ENCODE measurements around the gene LAMA2. TPM values are rescaled to one million over a fixed set of nuclear protein-coding genes. Genes with fewer than 3 reads are reported as not detected.

LAMA2 gene
- total RNA-seq, 4 donors from 2014 or later, result 1.7 to 112 (median 19.6) TPM

DNA sequence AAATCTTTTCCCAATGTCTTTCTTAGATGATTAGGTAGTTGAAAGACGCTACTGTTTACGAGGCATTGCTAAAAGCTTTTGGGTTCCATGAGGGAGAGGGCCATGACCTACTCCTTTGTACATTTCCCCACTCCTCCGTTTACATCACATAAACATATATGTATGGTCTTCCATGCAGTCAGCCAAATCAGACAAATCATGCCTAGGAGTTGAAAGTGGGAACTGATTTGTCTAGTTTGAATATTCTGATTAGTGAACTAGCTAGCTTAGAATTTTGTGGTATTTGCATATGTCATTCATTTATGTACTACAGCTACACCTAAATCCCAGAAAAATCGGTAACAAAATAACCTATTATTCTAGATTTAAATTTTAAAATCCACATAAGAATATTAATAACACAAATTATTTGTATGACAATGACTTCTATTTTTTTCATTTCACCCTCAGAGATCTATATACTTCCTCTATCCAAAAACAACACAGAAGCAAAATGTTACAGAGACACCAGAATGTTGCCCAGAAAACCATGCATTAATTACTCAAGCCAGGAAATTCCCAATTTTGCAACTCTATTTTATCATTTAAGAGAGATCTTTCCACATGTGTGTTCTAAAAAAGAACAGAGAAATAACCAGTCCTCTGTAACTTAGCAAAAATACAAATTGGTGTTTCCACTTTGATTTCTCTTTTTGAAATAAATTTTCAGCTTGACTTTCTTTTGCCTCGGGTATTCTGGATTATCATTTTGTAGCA lies 231.9 kb downstream of the LAMA2 start:
- no peak overlapping the region for H3K27ac ChIP-seq
- intact Hi-C loops (cut with DNase I), result loop anchor here (5.0 kb wide), 1 partner anchor 357 kb away; no protein-coding TSS in a partner anchor
- no peak overlapping the region for H3K4me3 ChIP-seq
- H3K4me1 ChIP-seq, result no peaks in the 10 kb centered on the region
- H3K9me3 ChIP-seq, result no peaks in the 10 kb centered on the region
- H3K36me3 ChIP-seq, result no peaks in the 10 kb centered on the region
- 74 to 84% methylated on average over 5 of the region's 5 CpGs for WGBS, 2 donors
- H3K27me3 ChIP-seq, result no peaks in the 10 kb centered on the region
- no peak for DNase-seq
- no peak for TF ChIP-seq POLR2A (IDR thresholded peaks at IDR 0.05)
- TF ChIP-seq, protein P1, sequence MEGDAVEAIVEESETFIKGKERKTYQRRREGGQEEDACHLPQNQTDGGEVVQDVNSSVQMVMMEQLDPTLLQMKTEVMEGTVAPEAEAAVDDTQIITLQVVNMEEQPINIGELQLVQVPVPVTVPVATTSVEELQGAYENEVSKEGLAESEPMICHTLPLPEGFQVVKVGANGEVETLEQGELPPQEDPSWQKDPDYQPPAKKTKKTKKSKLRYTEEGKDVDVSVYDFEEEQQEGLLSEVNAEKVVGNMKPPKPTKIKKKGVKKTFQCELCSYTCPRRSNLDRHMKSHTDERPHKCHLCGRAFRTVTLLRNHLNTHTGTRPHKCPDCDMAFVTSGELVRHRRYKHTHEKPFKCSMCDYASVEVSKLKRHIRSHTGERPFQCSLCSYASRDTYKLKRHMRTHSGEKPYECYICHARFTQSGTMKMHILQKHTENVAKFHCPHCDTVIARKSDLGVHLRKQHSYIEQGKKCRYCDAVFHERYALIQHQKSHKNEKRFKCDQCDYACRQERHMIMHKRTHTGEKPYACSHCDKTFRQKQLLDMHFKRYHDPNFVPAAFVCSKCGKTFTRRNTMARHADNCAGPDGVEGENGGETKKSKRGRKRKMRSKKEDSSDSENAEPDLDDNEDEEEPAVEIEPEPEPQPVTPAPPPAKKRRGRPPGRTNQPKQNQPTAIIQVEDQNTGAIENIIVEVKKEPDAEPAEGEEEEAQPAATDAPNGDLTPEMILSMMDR (IDR thresholded peaks at IDR 0.05), result no peak

DNA sequence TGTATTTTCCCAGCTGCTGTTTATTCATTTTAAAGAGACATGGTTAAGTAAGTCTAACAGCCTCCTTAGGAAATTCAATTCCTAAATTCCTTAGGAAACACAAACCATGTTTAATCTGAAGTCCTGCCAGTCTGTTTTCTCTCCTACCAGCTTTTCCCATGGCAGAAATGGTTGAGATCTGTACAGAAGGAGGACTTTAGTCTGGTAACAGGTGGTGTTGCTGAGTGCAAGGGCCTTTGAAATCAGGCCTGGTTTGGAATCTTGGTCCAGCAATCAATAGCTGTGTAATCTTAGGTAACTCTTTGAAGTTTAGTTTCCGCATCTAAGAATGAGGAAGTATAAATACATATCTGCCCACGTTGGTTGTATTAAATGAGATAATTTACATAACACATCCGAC lies 232.5 kb downstream of the LAMA2 start:
- Histone ChIP-seq H3K36me3 (no peaks in the 10 kb centered on the region), H3K4me1 (no peaks in the 10 kb centered on the region), H3K27me3 (no peaks in the 10 kb centered on the region), H3K27ac (no peak overlapping the region), H3K4me3 (no peak overlapping the region), H3K9me3 (no peaks in the 10 kb centered on the region)
- no peak for DNase-seq
- TF ChIP-seq, protein P1 (IDR thresholded peaks at IDR 0.05), result no peak
- no peak for TF ChIP-seq POLR2A (IDR thresholded peaks at IDR 0.05)
- WGBS, 2 donors, result 53 to 60% methylated on average over 3 of the region's 3 CpGs
- intact Hi-C loops (cut with DNase I), result loop anchor here (5.0 kb wide), 1 partner anchor 357 kb away; no protein-coding TSS in a partner anchor

DNA sequence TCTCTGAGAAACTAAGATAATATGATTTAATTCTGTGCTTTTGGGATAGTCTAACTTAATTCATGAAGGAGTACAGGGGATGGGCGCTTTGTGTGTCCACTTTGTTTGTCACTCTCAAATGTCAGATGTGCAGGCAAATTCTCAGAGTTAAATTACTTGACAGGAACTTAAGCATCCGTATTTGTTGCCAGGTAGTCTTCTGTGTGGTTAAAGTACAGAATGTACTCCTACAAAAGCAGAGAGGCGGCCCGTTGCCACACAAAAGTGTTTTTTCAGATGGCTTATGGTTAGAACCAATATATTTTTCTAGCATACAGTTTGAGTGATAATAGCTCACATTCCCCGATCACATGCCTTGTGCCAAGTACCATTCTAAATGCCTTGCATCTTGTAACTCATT lies 234.4 kb downstream of the LAMA2 start:
- no peak for DNase-seq
- no peak for TF ChIP-seq POLR2A (IDR thresholded peaks at IDR 0.05)
- TF ChIP-seq, protein P1 (IDR thresholded peaks at IDR 0.05), result no peak
- Histone ChIP-seq H3K9me3 (no peaks in the 10 kb centered on the region), H3K27ac (no peak overlapping the region), H3K4me3 (no peak overlapping the region), H3K4me1 (no peaks in the 10 kb centered on the region), H3K27me3 (no peaks in the 10 kb centered on the region), H3K36me3 (no peaks in the 10 kb centered on the region)
- 75 to 77% methylated on average over 5 of the region's 5 CpGs for WGBS, 2 donors
- intact Hi-C loops (cut with DNase I), result loop anchor here (5.0 kb wide), 1 partner anchor 355 kb away; no protein-coding TSS in a partner anchor

- DNase-seq, result no peak
- H3K4me1 ChIP-seq, result no peaks in the 10 kb centered on the region
Measured at GRCh38 chr6:129120856-129121638, 238.1 kb downstream of the LAMA2 start.

More at GRCh38 chr6:129120856-129121638, 238.1 kb downstream of the LAMA2 start:
- intact Hi-C loops (cut with DNase I), result no loop called here
- TF ChIP-seq POLR2A (IDR thresholded peaks at IDR 0.05), result no peak
- TF ChIP-seq, protein P1 (IDR thresholded peaks at IDR 0.05), result no peak
- H3K36me3 ChIP-seq, result no peaks in the 10 kb centered on the region
- 47 to 64% methylated on average over 3 of the region's 3 CpGs for WGBS, 2 donors
- peak overlapping the region in 2 of 4 donors; percentile 16 to 40 for H3K27ac ChIP-seq
- no peaks in the 10 kb centered on the region for H3K9me3 ChIP-seq
- no peaks in the 10 kb centered on the region for H3K27me3 ChIP-seq
- no peak overlapping the region for H3K4me3 ChIP-seq
